ENCODE data around the gene CAPN13. TPM values are rescaled to one million over a fixed set of nuclear protein-coding genes. Genes with fewer than 3 reads are reported as not detected.

The CAPN13 gene
- total and polyA plus RNA-seq, 7 experiments from 2014 or later, result not detected

GRCh38 chr2:30801821-30802455 is 5.3 kb downstream of the CAPN13 start:
- intact Hi-C loops (cut with micrococcal nuclease), result no loop called here
- H3K36me3 ChIP-seq (ENCODE audit: control insufficient read depth in 2 of 3, insufficient read depth in 3 of 3, low read length in 3 of 3), result no peaks in the 10 kb centered on the region
- Mint-ChIP-seq H3K36me3 (no peaks in the 10 kb centered on the region), H3K27me3 (peaks cover 0 to 7% (median 5%) of the 10 kb centered on the region in 5 donors), H3K4me1 (peaks cover 8 to 17% (median 11%) of the 10 kb centered on the region in 7 donors), H3K4me3 (no peak overlapping the region), H3K27ac (no peak overlapping the region), H3K9me3 (no peaks in the 10 kb centered on the region)
- POLR2A ChIA-PET, result no interaction called here
- H3K4me1 ChIP-seq (ENCODE audit: control insufficient read depth in 2 of 2, insufficient read depth in 2 of 2, low read length in 2 of 2), result no peaks in the 10 kb centered on the region
- no peak overlapping the region for H3K4me3 ChIP-seq (ENCODE audit: low read length)
- CTCF ChIA-PET, result no interaction called here
- H3K27me3 ChIP-seq (ENCODE audit: control insufficient read depth in 2 of 2, insufficient read depth in 2 of 2, low read length in 2 of 2), result no peaks in the 10 kb centered on the region
- no peaks in the 10 kb centered on the region for H3K9me3 ChIP-seq (ENCODE audit: control insufficient read depth in 2 of 3, low read length in 3 of 3)
- ATAC-seq (no peak), DNase-seq (no peak)
- H3K27ac ChIP-seq (ENCODE audit: low read depth, low read length), result no peak overlapping the region

- no peaks in the 10 kb centered on the region for H3K4me1 ChIP-seq (ENCODE audit: control insufficient read depth in 2 of 2, insufficient read depth in 2 of 2, low read length in 2 of 2)
- H3K9me3 ChIP-seq (ENCODE audit: control insufficient read depth in 2 of 3, low read length in 3 of 3), result no peaks in the 10 kb centered on the region
- intact Hi-C loops (cut with micrococcal nuclease), result no loop called here
- peaks cover 0 to 1% (median 0%) of the 10 kb centered on the region in 5 donors for H3K27me3 Mint-ChIP-seq
- ChIA-PET CTCF (no interaction called here), POLR2A (no interaction called here)
- H3K4me1 Mint-ChIP-seq, result peaks cover 8 to 17% (median 11%) of the 10 kb centered on the region in 7 donors
- ATAC-seq (no peak), DNase-seq (no peak)
- H3K4me3 ChIP-seq (ENCODE audit: low read length), result no peak overlapping the region
- H3K9me3 Mint-ChIP-seq, result no peaks in the 10 kb centered on the region
- H3K4me3 Mint-ChIP-seq, result no peak overlapping the region
- no peaks in the 10 kb centered on the region for H3K36me3 ChIP-seq (ENCODE audit: control insufficient read depth in 2 of 3, insufficient read depth in 3 of 3, low read length in 3 of 3)
- no peaks in the 10 kb centered on the region for H3K27me3 ChIP-seq (ENCODE audit: control insufficient read depth in 2 of 2, insufficient read depth in 2 of 2, low read length in 2 of 2)
- peak overlapping the region in 1 of 9 donors; percentile 84 for H3K27ac Mint-ChIP-seq
- no peaks in the 10 kb centered on the region for H3K36me3 Mint-ChIP-seq
- no peak overlapping the region for H3K27ac ChIP-seq (ENCODE audit: low read depth, low read length)
Measured at GRCh38 chr2:30800159-30800558, 7.1 kb downstream of the CAPN13 start.

GRCh38 chr2:30799366-30799765 is 7.9 kb downstream of the CAPN13 start:
- Mint-ChIP-seq H3K27ac (peak overlapping the region in 2 of 9 donors; percentile 6), H3K36me3 (no peaks in the 10 kb centered on the region), H3K9me3 (no peaks in the 10 kb centered on the region), H3K4me3 (no peak overlapping the region), H3K27me3 (peaks cover 0 to 2% (median 0%) of the 10 kb centered on the region in 5 donors), H3K4me1 (peaks cover 8 to 17% (median 11%) of the 10 kb centered on the region in 7 donors)
- ChIA-PET POLR2A (no interaction called here), CTCF (no interaction called here)
- H3K9me3 ChIP-seq (ENCODE audit: control insufficient read depth in 2 of 3, low read length in 3 of 3), result no peaks in the 10 kb centered on the region
- H3K27me3 ChIP-seq (ENCODE audit: control insufficient read depth in 2 of 2, insufficient read depth in 2 of 2, low read length in 2 of 2), result no peaks in the 10 kb centered on the region
- no peaks in the 10 kb centered on the region for H3K4me1 ChIP-seq (ENCODE audit: control insufficient read depth in 2 of 2, insufficient read depth in 2 of 2, low read length in 2 of 2)
- no peak overlapping the region for H3K27ac ChIP-seq (ENCODE audit: low read depth, low read length)
- no peak for ATAC-seq
- intact Hi-C loops (cut with micrococcal nuclease), result no loop called here
- no peak overlapping the region for H3K4me3 ChIP-seq (ENCODE audit: low read length)
- no peak for DNase-seq
- H3K36me3 ChIP-seq (ENCODE audit: control insufficient read depth in 2 of 3, insufficient read depth in 3 of 3, low read length in 3 of 3), result no peaks in the 10 kb centered on the region

GRCh38 chr2:30798536-30798991 is 8.7 kb downstream of the CAPN13 start:
- DNase-seq (peak in 1 of 9 donors; percentile 4), ATAC-seq (no peak)
- Histone ChIP-seq H3K4me1 (ENCODE audit: control insufficient read depth in 2 of 2, insufficient read depth in 2 of 2, low read length in 2 of 2) (no peaks in the 10 kb centered on the region), H3K27ac (ENCODE audit: low read depth, low read length) (no peak overlapping the region), H3K27me3 (ENCODE audit: control insufficient read depth in 2 of 2, insufficient read depth in 2 of 2, low read length in 2 of 2) (no peaks in the 10 kb centered on the region), H3K9me3 (ENCODE audit: control insufficient read depth in 2 of 3, low read length in 3 of 3) (no peaks in the 10 kb centered on the region), H3K4me3 (ENCODE audit: low read length) (no peak overlapping the region), H3K36me3 (ENCODE audit: control insufficient read depth in 2 of 3, insufficient read depth in 3 of 3, low read length in 3 of 3) (no peaks in the 10 kb centered on the region)
- peaks cover 0 to 6% (median 0%) of the 10 kb centered on the region in 5 donors for H3K27me3 Mint-ChIP-seq
- H3K4me3 Mint-ChIP-seq, result peak overlapping the region in 3 of 10 donors; percentile 32 to 43 (median 34)
- no peaks in the 10 kb centered on the region for H3K9me3 Mint-ChIP-seq
- POLR2A ChIA-PET, result no interaction called here
- peaks cover 8 to 17% (median 11%) of the 10 kb centered on the region in 7 donors for H3K4me1 Mint-ChIP-seq
- no peaks in the 10 kb centered on the region for H3K36me3 Mint-ChIP-seq
- H3K27ac Mint-ChIP-seq, result peak overlapping the region in 6 of 9 donors; percentile 6 to 70 (median 28)
- intact Hi-C loops (cut with micrococcal nuclease), result no loop called here
- CTCF ChIA-PET, result no interaction called here

GRCh38 chr2:30797381-30798015 is 9.7 kb downstream of the CAPN13 start:
- ATAC-seq (no peak), DNase-seq (no peak)
- no peak overlapping the region for H3K27ac ChIP-seq (ENCODE audit: low read depth, low read length)
- H3K27ac Mint-ChIP-seq, result peak overlapping the region in 1 of 9 donors; percentile 45
- ChIA-PET CTCF (no interaction called here), POLR2A (no interaction called here)
- H3K4me3 ChIP-seq (ENCODE audit: low read length), result no peak overlapping the region
- H3K9me3 Mint-ChIP-seq, result no peaks in the 10 kb centered on the region
- intact Hi-C loops (cut with micrococcal nuclease), result no loop called here
- no peaks in the 10 kb centered on the region for H3K36me3 Mint-ChIP-seq
- H3K4me3 Mint-ChIP-seq, result no peak overlapping the region
- peaks cover 8 to 17% (median 11%) of the 10 kb centered on the region in 7 donors for H3K4me1 Mint-ChIP-seq
- H3K4me1 ChIP-seq (ENCODE audit: control insufficient read depth in 2 of 2, insufficient read depth in 2 of 2, low read length in 2 of 2), result no peaks in the 10 kb centered on the region
- H3K27me3 ChIP-seq (ENCODE audit: control insufficient read depth in 2 of 2, insufficient read depth in 2 of 2, low read length in 2 of 2), result no peaks in the 10 kb centered on the region
- no peaks in the 10 kb centered on the region for H3K9me3 ChIP-seq (ENCODE audit: control insufficient read depth in 2 of 3, low read length in 3 of 3)
- no peaks in the 10 kb centered on the region for H3K36me3 ChIP-seq (ENCODE audit: control insufficient read depth in 2 of 3, insufficient read depth in 3 of 3, low read length in 3 of 3)
- peaks cover 0 to 13% (median 0%) of the 10 kb centered on the region in 5 donors for H3K27me3 Mint-ChIP-seq

GRCh38 chr2:30796699-30797098 is 10.5 kb downstream of the CAPN13 start:
- Mint-ChIP-seq H3K4me3 (no peak overlapping the region), H3K9me3 (no peaks in the 10 kb centered on the region), H3K4me1 (peaks cover 8 to 17% (median 11%) of the 10 kb centered on the region in 7 donors), H3K27ac (no peak overlapping the region), H3K36me3 (no peaks in the 10 kb centered on the region), H3K27me3 (peaks cover 2 to 21% (median 3%) of the 10 kb centered on the region in 5 donors)
- no peak for DNase-seq
- intact Hi-C loops (cut with micrococcal nuclease), result no loop called here
- H3K4me3 ChIP-seq (ENCODE audit: low read length), result no peak overlapping the region
- POLR2A ChIA-PET, result no interaction called here
- CTCF ChIA-PET, result no interaction called here
- H3K9me3 ChIP-seq (ENCODE audit: control insufficient read depth in 2 of 3, low read length in 3 of 3), result no peaks in the 10 kb centered on the region
- ATAC-seq, result no peak
- no peaks in the 10 kb centered on the region for H3K36me3 ChIP-seq (ENCODE audit: control insufficient read depth in 2 of 3, insufficient read depth in 3 of 3, low read length in 3 of 3)
- no peaks in the 10 kb centered on the region for H3K27me3 ChIP-seq (ENCODE audit: control insufficient read depth in 2 of 2, insufficient read depth in 2 of 2, low read length in 2 of 2)
- no peaks in the 10 kb centered on the region for H3K4me1 ChIP-seq (ENCODE audit: control insufficient read depth in 2 of 2, insufficient read depth in 2 of 2, low read length in 2 of 2)
- no peak overlapping the region for H3K27ac ChIP-seq (ENCODE audit: low read depth, low read length)

- no peak overlapping the region for H3K27ac Mint-ChIP-seq
- no peak overlapping the region for H3K27ac ChIP-seq (ENCODE audit: low read depth, low read length)
- H3K27me3 ChIP-seq (ENCODE audit: control insufficient read depth in 2 of 2, insufficient read depth in 2 of 2, low read length in 2 of 2), result no peaks in the 10 kb centered on the region
- no peak overlapping the region for H3K4me3 Mint-ChIP-seq
- H3K4me3 ChIP-seq (ENCODE audit: low read length), result no peak overlapping the region
- ChIA-PET POLR2A (no interaction called here), CTCF (no interaction called here)
- intact Hi-C loops (cut with micrococcal nuclease), result no loop called here
- peaks cover 0 to 1% (median 0%) of the 10 kb centered on the region in 7 donors for H3K4me1 Mint-ChIP-seq
- no peaks in the 10 kb centered on the region for H3K9me3 ChIP-seq (ENCODE audit: control insufficient read depth in 2 of 3, low read length in 3 of 3)
- ATAC-seq (no peak), DNase-seq (no peak)
- H3K9me3 Mint-ChIP-seq, result no peaks in the 10 kb centered on the region
- peaks cover 6 to 31% (median 10%) of the 10 kb centered on the region in 5 donors for H3K27me3 Mint-ChIP-seq
- no peaks in the 10 kb centered on the region for H3K4me1 ChIP-seq (ENCODE audit: control insufficient read depth in 2 of 2, insufficient read depth in 2 of 2, low read length in 2 of 2)
- H3K36me3 Mint-ChIP-seq, result no peaks in the 10 kb centered on the region
- H3K36me3 ChIP-seq (ENCODE audit: control insufficient read depth in 2 of 3, insufficient read depth in 3 of 3, low read length in 3 of 3), result no peaks in the 10 kb centered on the region
Measured at GRCh38 chr2:30792521-30792920, 14.7 kb downstream of the CAPN13 start.

Measured in naive thymus-derived CD4-positive, alpha-beta T cell (primary cell).